Heart left ventricle (tissue), 13 donors: ENCODE data around the gene DEPDC5.

ENCODE experiments used
- POLR2A ChIP-seq, 2 donors: fragments of 450-650 bp; IDR thresholded peaks; one replicate each; pipeline ENCODE4 v1.6.1; 2017; ENCODE audit warnings: antibody characterized with exemption in 2 of 2, mild to moderate bottlenecking in 2 of 2, moderate library complexity in 2 of 2
- TF ChIP-seq, protein P1 (sequence below), 12 donors: fragments of 200-600 bp; sonication (generic) in 4 of 12; IDR thresholded peaks; one replicate each; pipeline versions ENCODE4 v1.5.0 to v1.8.0; 2018 to 2022; ENCODE audit warnings: antibody characterized with exemption in 12 of 12, mild to moderate bottlenecking in 5 of 12
- donor health status: ischemic (EF 13 %, LVEDD 7.1; RV severe dilation, severe dysfunction).
- donor health status: DM: no; HTN: yes; CAD: no.
- donor health status: DM: no; HTN: no; CAD: no.
- donor health status: ischemic (EF 25% LVEDD 6.9; RV normal size, moderate dysfunction).
- donor health status: ischemic (EF 25% LVEDD 5.7; RV mildly dilated, moderate dysfunction).
- donor health status: ischemic (EF 35%, LVEDD 5.7; RV mildly dilated, moderate dysfunction).
- donor health status: nonischemic (EF 11% LVEDD 7.7; RV severe dilation, severe dysfunction).
- donor health status: DM: yes; HTN: yes; CAD: no.
- donor health status: PGD.
- donor health status: ischemic (EF 29% LVEDD 5.4; RV normal size, mild dysfunction).
- donor health status: nonischemic (EF 23%, LVEDD 6.1; RV moderate dilation, normal function).

DNA sequence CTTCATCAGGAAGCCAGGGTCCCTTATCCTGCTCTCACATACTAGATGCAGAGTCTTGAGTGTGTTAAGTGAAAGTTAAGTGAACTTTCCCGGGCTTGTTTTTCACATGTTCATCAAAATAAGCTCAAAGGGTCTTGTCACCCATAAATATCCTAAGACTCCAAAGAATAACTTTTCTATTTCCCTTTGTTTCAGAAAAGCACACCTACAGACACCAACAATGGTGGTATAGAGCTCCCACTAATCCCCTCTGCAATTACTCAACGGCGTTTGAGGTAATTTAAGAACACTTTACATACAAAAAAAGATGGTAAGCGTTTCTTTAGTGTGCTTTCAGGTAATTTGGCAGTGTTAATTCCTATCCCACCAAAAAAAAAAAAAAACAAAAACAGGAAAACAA, 6.4 kb upstream of the DEPDC5 start:
- no peak for TF ChIP-seq POLR2A (IDR thresholded peaks at IDR 0.05)
- TF ChIP-seq, protein P1, sequence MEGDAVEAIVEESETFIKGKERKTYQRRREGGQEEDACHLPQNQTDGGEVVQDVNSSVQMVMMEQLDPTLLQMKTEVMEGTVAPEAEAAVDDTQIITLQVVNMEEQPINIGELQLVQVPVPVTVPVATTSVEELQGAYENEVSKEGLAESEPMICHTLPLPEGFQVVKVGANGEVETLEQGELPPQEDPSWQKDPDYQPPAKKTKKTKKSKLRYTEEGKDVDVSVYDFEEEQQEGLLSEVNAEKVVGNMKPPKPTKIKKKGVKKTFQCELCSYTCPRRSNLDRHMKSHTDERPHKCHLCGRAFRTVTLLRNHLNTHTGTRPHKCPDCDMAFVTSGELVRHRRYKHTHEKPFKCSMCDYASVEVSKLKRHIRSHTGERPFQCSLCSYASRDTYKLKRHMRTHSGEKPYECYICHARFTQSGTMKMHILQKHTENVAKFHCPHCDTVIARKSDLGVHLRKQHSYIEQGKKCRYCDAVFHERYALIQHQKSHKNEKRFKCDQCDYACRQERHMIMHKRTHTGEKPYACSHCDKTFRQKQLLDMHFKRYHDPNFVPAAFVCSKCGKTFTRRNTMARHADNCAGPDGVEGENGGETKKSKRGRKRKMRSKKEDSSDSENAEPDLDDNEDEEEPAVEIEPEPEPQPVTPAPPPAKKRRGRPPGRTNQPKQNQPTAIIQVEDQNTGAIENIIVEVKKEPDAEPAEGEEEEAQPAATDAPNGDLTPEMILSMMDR (IDR thresholded peaks at IDR 0.05): no peak
